Activated gamma-delta T cell (primary cell): ENCODE data around the gene PLEKHA4.
A peak's percentile ranks its signal among the peaks of the same experiment; 100 is the strongest.
"Not testable (repeated sequence)": the region's sequence is repeated elsewhere in the genome, so short reads cannot be mapped to it uniquely, and the experiment has no call there.

ENCODE experiments used
- DNase-seq: peaks from one replicate; lab custom pipeline; 2025; lab: John Stamatoyannopoulos, UW

The PLEKHA4 gene

DNA sequence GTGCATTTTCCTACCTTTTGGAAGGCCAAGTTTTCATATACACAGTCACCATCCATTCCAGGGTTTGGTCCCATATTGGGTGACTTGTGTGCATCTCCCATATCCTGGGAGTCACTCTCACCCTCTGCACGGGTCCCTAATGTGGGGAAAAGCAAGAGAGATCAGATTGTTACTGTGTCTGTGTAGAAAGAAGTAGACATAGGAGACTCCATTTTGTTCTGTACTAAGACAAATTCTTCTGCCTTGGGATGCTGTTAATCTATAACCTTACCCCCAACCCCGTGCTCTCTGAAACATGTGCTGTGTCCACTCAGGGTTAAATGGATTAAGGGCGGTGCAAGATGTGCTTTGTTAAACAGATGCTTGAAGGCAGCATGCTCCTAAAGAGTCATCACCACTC is 21.1 kb upstream of the PLEKHA4 start:
- DNase-seq, result not testable (repeated sequence)

DNA sequence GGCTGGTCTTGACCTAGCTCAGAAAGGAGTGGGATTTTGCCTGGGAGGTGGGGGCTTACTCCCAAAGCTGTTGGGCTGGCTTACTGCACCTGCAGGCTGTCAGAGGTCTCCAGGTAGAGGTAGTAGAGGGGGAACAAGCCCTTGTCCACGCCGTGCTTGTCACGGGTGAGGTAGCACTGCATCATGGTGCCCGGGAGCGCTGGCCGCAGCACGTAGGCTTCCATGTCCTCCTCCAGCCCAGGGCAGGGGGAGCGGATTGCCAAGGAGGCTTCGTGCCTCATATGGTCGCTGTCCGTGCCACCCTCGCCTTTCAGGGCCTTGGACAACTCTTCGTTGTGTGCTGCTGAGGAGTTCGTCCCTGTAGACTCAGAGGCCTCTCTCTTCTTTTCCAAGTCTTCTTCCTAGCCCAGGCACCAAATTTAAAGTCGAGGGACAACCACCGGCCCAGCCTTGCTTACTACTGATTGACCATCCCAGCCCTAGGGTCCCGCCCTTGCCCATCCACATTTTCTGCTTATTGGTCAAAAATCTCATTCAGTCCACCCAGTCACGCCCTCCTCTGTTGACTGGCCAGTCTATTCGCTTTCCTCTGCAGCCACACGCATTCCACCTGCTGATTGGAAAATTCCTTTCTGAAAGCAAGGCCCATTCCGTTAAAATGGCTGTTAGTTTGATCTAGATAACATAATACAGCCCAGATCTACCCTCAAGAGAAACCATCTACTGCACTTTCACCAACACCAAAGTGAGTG is 19.6 kb upstream of the PLEKHA4 start:
- no peak for DNase-seq

- no peak for DNase-seq
These were observed 15.3 kb upstream of the PLEKHA4 start for GRCh38 chr19:48883726-48884125.

GRCh38 chr19:48881741-48882657 is 13.6 kb upstream of the PLEKHA4 start:
- no peak for DNase-seq

DNA sequence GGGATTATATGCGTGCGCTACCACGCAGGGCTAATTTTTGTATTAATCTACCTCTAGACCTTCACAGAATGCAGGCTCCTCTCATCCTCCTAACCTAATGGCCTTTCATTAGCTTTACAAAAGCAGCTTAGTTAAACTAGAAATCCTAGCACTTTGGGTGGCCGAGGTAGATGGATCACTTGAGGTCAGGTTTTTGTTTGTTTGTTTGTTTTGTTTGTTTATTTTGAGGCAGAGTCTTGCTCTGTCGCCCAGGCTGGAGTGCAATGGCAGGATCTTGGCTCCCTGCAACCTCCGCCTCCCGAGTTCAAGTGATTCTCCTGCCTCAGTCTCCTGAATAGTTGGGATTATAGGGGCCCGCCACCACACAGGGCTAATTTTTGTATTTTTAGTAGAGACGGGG is 11.3 kb upstream of the PLEKHA4 start:
- not testable (repeated sequence) for DNase-seq

- no peak for DNase-seq
These were observed 10.7 kb upstream of the PLEKHA4 start for GRCh38 chr19:48879025-48879637.

DNA sequence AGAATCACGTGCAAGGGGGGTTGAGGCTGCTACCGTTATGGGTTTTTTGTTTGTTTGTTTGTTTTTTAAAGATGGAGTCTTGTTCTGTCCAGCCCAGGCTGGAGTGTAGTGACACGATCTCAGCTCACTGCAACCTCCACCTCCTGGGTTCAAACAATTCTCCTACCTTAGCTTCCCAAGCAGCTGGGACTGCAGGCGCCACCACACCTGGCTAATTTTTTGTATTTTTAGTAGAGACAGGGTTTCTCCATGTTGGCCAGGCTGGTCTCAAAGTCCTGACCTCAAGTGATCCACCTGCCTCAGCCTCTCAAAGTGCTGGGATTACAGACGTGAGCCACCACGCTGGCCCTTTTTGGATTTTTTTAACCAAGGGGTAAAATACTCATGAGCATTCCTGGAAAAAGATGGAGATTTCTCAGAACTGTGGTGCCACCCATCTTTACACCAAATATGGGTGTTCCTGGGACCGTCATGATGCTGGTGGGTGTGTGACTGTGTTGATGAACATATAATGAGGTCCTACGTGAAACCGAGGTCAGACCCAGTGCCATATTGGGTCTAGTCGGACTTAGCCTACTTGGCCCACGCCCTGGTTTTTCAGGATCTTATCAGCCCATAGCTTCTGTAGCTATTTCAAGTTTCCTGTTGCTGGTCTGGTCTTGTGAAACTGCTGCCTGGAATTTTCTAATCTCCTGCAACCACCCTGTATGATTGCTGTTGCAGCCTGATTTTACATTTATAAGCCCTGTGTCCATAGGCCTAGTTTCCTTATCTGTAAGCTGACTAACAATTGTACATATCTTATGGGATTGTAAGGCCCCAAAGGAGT is 10.0 kb upstream of the PLEKHA4 start:
- no peak for DNase-seq

GRCh38 chr19:48877855-48878195 is 9.4 kb upstream of the PLEKHA4 start:
- DNase-seq, result no peak

DNA sequence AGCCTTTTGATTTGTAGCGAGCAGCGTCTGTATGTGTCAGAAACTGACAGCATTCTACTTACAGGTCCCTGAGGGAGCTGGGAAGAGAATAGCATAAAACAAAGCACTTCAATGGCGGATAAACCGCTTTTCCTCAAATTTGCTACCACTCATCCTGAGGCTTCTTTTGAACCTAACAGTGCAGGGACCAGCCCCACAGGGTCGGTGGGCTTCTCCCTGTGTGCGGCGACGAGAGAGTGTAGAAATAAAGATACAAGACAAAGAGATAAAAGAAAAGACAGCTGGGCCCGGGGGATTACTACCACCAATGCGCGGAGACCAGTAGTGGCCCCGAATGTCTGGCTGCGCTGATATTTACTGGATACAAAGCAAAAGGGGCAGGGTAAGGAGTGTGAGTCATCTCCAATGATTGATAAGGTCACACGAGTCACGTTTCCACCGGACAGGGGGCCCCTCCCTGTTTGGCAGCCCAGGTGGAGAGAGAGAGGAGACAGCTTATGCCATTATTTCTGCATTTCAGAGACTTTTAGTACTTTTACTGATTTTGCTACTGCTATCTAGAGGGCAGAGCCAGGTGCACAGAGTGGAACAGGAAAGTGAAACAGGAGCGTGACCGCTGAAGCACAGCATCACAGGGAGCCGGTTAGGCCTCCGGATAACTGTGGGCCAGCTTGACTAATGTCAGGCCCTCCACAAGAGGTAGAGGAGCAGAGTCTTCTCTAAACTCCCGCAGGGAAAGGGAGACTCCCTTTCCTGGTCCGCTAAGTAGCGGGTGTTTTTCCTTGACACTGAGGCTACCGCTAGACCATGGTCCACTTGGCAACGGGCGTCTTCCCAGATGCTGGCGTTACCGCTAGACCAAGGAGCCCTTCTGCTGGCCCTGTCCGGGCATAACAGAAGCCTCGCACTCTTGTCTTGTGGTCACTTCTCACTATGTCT is 7.9 kb upstream of the PLEKHA4 start:
- not testable (repeated sequence) for DNase-seq

DNA sequence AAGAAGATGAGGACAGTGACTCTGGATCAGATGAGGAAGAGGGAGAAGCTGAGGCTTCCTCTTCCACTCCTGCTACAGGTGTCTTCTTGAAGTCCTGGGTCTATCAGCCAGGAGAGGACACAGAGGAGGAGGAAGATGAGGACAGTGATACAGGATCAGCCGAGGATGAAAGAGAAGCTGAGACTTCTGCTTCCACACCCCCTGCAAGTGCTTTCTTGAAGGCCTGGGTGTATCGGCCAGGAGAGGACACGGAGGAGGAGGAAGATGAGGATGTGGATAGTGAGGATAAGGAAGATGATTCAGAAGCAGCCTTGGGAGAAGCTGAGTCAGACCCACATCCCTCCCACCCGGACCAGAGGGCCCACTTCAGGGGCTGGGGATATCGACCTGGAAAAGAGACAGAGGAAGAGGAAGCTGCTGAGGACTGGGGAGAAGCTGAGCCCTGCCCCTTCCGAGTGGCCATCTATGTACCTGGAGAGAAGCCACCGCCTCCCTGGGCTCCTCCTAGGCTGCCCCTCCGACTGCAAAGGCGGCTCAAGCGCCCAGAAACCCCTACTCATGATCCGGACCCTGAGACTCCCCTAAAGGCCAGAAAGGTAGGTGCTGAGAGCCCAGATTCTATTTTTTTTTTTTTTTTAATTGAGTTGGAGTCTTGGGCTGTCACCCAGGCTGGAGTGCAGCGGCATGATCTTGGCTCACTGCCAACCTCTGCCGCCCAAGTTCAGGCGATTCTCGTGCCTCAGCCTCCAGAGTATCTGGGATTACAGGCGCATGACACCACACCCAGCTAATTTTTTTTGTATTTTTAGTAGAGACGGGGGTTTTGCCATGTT is 6.1 kb upstream of the PLEKHA4 start:
- peak; percentile 32 for DNase-seq

- no peak for DNase-seq
These were observed 5.3 kb upstream of the PLEKHA4 start for GRCh38 chr19:48873476-48874302.

DNA sequence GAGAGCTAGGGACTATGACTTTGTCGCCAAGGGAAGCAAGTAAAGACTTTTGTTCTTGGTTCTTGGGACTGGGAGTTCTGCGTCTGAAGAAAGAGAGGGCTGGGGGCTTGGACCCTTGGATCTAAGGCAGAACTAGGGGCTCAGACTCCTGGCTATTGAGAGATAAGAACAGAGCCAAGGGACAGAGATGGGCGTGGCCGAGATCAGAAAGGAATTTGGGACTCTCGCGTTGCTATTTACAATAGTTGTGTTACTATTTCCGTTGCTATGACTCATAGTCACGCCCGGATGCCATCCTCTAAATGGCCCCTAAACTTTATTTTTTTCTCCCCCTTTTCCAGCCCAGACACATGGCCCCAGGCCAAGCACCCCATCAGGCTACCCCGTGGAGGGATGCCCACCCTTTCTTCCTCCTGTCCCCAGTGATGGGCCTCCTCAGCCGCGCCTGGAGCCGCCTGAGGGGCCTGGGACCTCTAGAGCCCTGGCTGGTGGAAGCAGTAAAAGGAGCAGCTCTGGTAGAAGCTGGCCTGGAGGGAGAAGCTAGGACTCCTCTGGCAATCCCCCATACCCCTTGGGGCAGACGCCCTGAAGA is 4.6 kb upstream of the PLEKHA4 start:
- DNase-seq, result no peak

DNA sequence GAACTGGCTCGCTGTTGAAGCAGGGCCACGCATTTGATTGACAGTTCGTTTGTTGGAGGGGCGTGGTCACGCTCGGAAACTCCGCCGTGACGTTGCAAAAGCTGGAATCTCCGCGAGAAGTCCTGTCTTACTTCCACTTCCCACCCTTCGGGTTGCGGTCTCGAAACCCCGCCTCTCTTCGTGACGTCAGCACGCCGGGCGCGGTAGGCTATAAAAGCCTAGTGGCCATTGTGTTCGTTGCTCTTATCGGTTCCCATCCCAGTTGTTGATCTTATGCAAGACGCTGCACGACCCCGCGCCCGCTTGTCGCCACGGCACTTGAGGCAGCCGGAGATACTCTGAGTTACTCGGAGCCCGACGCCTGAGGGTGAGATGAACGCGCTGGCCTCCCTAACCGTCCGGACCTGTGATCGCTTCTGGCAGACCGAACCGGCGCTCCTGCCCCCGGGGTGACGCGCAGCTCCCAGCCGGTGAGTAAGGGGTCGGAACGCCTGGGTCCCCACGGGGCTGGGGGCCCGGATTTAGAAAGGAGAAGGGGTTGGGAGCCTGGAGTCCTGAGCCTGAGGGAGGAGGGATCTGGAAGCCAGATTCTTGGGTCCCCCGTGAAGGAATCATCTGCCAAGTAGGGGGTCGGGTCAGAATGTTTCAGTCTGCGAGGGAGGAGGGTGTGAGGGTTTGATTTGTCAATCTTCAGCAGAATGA is 3.9 kb upstream of the PLEKHA4 start, which contains the start of gene PPP1R15A:
Gene PPP1R15A (plus strand): TSS at position 240 of the 702 bp plus-strand sequence. CDS start 813 bp downstream, outside the sequence.
- peak; percentile 84 for DNase-seq

DNA sequence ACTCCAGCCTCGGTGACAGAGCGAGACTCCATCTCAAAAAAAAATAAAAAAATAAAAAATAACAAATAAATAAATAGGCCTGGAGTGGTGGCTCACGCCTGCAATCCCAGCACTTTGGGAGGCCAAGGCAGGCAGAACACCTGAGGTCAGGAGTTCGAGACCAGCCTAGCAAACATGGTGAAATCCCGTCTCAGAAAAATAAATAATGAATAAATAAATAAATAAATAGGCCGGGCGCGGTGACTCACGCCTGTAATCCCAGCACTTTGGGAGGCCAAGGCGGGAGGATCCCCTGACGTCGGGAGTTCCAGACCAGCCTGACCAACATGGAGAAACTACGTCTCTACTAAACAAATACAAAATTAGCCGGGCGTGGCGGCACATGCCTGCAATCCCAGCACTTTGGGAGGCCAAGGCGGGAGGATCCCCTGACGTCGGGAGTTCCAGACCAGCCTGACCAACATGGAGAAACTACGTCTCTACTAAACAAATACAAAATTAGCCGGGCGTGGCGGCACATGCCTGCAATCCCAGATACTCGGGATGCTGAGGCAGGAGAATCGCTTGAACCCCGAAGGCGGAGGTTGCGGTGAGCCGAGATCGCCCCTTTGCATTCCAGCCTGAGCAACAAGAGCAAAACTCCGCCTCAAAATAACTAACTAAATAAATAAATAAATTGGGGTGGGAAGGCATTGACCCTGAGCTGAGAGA is 3.2 kb upstream of the PLEKHA4 start:
- DNase-seq, result not testable (repeated sequence)

- DNase-seq, result no peak
These were observed 1.6 kb upstream of the PLEKHA4 start for GRCh38 chr19:48870048-48870447.

DNA sequence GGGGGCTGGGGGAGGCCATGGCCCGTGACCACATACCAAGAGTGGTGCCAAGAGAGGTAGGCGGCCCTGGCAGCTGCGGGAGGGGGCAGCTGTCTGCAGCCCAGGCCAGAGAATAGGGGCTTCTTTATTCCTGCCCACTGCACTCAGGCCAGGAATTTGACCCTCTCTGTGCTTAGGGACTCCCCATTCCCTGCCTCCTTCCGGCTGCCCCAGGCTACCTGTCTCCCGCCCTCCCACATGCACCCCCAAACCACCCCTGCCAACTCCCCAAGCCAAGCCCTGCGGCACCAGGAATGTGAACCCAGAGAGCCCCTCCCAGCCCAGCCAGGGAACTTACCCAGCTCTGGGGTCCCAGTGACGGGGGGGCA is 687 bp downstream of the PLEKHA4 start:
- DNase-seq, result no peak

DNA sequence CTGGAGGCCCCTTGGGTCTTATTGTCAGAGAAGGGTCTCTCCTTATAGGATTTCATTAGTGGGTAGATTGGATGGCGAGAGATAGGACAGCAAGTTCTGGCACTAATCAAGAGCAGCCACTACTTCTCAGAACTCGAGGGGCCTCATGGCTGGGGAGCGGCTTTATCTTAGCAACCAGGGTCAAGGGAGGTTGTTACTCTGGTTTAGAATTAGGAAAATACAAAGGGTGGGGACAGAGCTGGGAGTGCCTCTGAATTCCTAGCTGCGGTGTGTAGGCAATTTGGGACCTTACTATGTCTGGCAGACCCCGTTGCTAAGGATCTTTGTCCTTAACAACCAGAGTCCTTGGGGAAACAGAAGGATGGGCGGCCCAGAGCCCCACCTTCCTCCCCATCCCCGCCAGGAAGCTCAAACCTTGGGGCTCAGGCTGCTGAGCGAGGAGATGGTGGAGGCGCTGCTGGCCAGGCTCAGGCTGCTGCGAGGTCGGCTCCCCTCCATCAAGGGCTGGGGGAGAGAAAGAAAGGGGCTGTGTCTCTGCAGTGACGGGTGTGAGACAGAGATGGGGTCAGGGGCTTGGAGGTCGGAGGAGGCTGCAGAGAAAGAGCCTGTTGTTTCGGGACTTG is 1.2 kb downstream of the PLEKHA4 start:
- DNase-seq, result no peak
